Activated CD4-positive, alpha-beta T cell treated with anti-CD3 and anti-CD28 coated beads, Interleukin-2, amount 10 ng/mL, durations not matched to agents 7 days and 5 days (primary cell): ENCODE measurements around the gene ISG15. TPM values are rescaled to one million over a fixed set of nuclear protein-coding genes. Genes with fewer than 3 reads are reported as not detected.

Source experiments
- CTCF ChIA-PET: fragments of 350-600 bp; sonication (Branson Sonifier 250); formaldehyde crosslinking; loops from one replicate; lab custom pipeline; 2021; ENCODE audit warnings: antibody characterized with exemption; lab: Charles Lee
- POLR2A ChIA-PET: fragments of 350-600 bp; sonication (Branson Sonifier 250); formaldehyde crosslinking; loops from one replicate; lab custom pipeline; 2021; ENCODE audit warnings: antibody characterized with exemption; lab: Charles Lee
- DNase-seq: peaks from one replicate; pipeline ENCODE4 v3.0.0-alpha.2; 2020
- H3K27ac Mint-ChIP-seq: one replicate; pipeline ENCODE4 v1.8.0; 2021; ENCODE audit warnings: mild to moderate bottlenecking, moderate library complexity, mixed read lengths
- H3K27me3 Mint-ChIP-seq: one replicate; pipeline ENCODE4 v1.8.0; 2021; ENCODE audit warnings: mixed read lengths
- H3K36me3 Mint-ChIP-seq: one replicate; pipeline ENCODE4 v1.8.0; 2021; ENCODE audit warnings: low read depth, mixed read lengths
- H3K4me1 Mint-ChIP-seq: one replicate; pipeline ENCODE4 v1.8.0; 2021; ENCODE audit warnings: mixed read lengths
- H3K4me3 Mint-ChIP-seq: one replicate; pipeline ENCODE4 v1.8.0; 2021; ENCODE audit warnings: mild to moderate bottlenecking, moderate library complexity, mixed read lengths
- H3K9me3 Mint-ChIP-seq: one replicate; pipeline ENCODE4 v1.8.0; 2021; ENCODE audit warnings: mixed read lengths
- total RNA-seq, 2 experiments: library from RNA; stranded (reverse); gene quantifications; one replicate each; pipeline ENCODE4 v1.2.3, GENCODE V29; 2021

Gene ISG15
- total RNA-seq: 100 to 1,000 TPM; 237 to 332 TPM

GRCh38 chr1:1013105-1013921 lies at the start of gene ISG15:
Gene ISG15, plus strand, starts transcription at chr1:1013497. Its CDS starts 77 bp downstream, at chr1:1013574.
- peaks cover 5% of the 10 kb centered on the region for H3K9me3 Mint-ChIP-seq
- H3K4me1 Mint-ChIP-seq: peaks cover 45% of the 10 kb centered on the region
- peak within 1 kb of the TSS; percentile 94 for H3K27ac Mint-ChIP-seq
- H3K36me3 Mint-ChIP-seq: peaks cover 40% of the 10 kb centered on the region
- peak within 1 kb of the TSS; percentile 94 for H3K4me3 Mint-ChIP-seq
- peaks cover 2% of the 10 kb centered on the region for H3K27me3 Mint-ChIP-seq
- peak; percentile 93 for DNase-seq
- ChIA-PET CTCF (interaction anchor here (1.0 to 8.5 kb wide), 9 partner anchors 11 to 358 kb away, joined by 3 to 67 read pairs (median 3); partner anchors contain the start of gene HES4), POLR2A (no interaction called here)

GRCh38 chr1:963746-964525 lies 49.4 kb upstream of the ISG15 start:
- DNase-seq: no peak
- H3K27me3 Mint-ChIP-seq: peaks cover 3% of the 10 kb centered on the region
- ChIA-PET CTCF (interaction anchor here (1.2 kb wide), 1 partner anchor 8 kb away, joined by 3 read pairs; no protein-coding TSS in a partner anchor), POLR2A (no interaction called here)
- H3K36me3 Mint-ChIP-seq: peaks cover 3% of the 10 kb centered on the region
- no peak overlapping the region for H3K27ac Mint-ChIP-seq
- H3K4me3 Mint-ChIP-seq: no peak overlapping the region
- H3K9me3 Mint-ChIP-seq: no peaks in the 10 kb centered on the region
- H3K4me1 Mint-ChIP-seq: peaks cover 21% of the 10 kb centered on the region

- no peak overlapping the region for H3K4me3 Mint-ChIP-seq
- CTCF ChIA-PET: no interaction called here
These were observed 48.4 kb upstream of the ISG15 start for GRCh38 chr1:964691-965525.

GRCh38 chr1:965526-966134 lies 47.7 kb upstream of the ISG15 start:
- Mint-ChIP-seq H3K36me3 (peaks cover 3% of the 10 kb centered on the region), H3K27me3 (peaks cover 11% of the 10 kb centered on the region)
- POLR2A ChIA-PET: no interaction called here

More at GRCh38 chr1:964691-965525, 48.4 kb upstream of the ISG15 start:
- Mint-ChIP-seq H3K27me3 (peaks cover 11% of the 10 kb centered on the region), H3K9me3 (peaks cover 3% of the 10 kb centered on the region), H3K4me1 (peaks cover 21% of the 10 kb centered on the region), H3K36me3 (peaks cover 3% of the 10 kb centered on the region), H3K27ac (no peak overlapping the region)
- POLR2A ChIA-PET: no interaction called here
- DNase-seq: no peak

GRCh38 chr1:966135-966703 lies 47.1 kb upstream of the ISG15 start, which contains the start of gene PLEKHN1:
Gene PLEKHN1, plus strand, starts transcription at chr1:966482. Its CDS starts 50 bp downstream, at chr1:966532.
- peaks cover 3% of the 10 kb centered on the region for H3K9me3 Mint-ChIP-seq
- ChIA-PET CTCF (interaction anchor here (0.6 to 0.9 kb wide), 2 partner anchors 17 to 59 kb away, joined by 3 read pairs; no protein-coding TSS in a partner anchor), POLR2A (no interaction called here)
- peak within 1 kb of the TSS; percentile 79 for H3K27ac Mint-ChIP-seq
- peaks cover 3% of the 10 kb centered on the region for H3K36me3 Mint-ChIP-seq
- peaks cover 11% of the 10 kb centered on the region for H3K27me3 Mint-ChIP-seq
- no peak for DNase-seq
- H3K4me3 Mint-ChIP-seq: peak within 1 kb of the TSS; percentile 76
- H3K4me1 Mint-ChIP-seq: peaks cover 17% of the 10 kb centered on the region

More at GRCh38 chr1:965526-966134, 47.7 kb upstream of the ISG15 start:
- H3K4me3 Mint-ChIP-seq: peak overlapping the region; percentile 38
- CTCF ChIA-PET: no interaction called here
- peaks cover 3% of the 10 kb centered on the region for H3K9me3 Mint-ChIP-seq
- no peak overlapping the region for H3K27ac Mint-ChIP-seq
- DNase-seq: no peak
- H3K4me1 Mint-ChIP-seq: peaks cover 17% of the 10 kb centered on the region

- H3K27me3 Mint-ChIP-seq: peaks cover 11% of the 10 kb centered on the region
- DNase-seq: peak; percentile 83
- peak overlapping the region; percentile 76 for H3K4me3 Mint-ChIP-seq
- peaks cover 13% of the 10 kb centered on the region for H3K4me1 Mint-ChIP-seq
- H3K9me3 Mint-ChIP-seq: peaks cover 3% of the 10 kb centered on the region
- H3K36me3 Mint-ChIP-seq: peaks cover 3% of the 10 kb centered on the region
- ChIA-PET CTCF (interaction anchor here (0.6 to 1.7 kb wide), 4 partner anchors 10 to 59 kb away, joined by 3 to 8 read pairs (median 3); partner anchors contain the start of gene PERM1), POLR2A (no interaction called here)
- peak overlapping the region; percentile 79 for H3K27ac Mint-ChIP-seq
These were observed 46.5 kb upstream of the ISG15 start for GRCh38 chr1:966704-967300.

GRCh38 chr1:967466-968343 lies 45.6 kb upstream of the ISG15 start:
- POLR2A ChIA-PET: no interaction called here
- H3K36me3 Mint-ChIP-seq: no peaks in the 10 kb centered on the region

GRCh38 chr1:969260-969855 lies 43.9 kb upstream of the ISG15 start:
- ChIA-PET POLR2A (no interaction called here), CTCF (interaction anchor here (0.5 kb wide), 1 partner anchor 54 kb away, joined by 3 read pairs; no protein-coding TSS in a partner anchor)
- Mint-ChIP-seq H3K9me3 (peaks cover 3% of the 10 kb centered on the region), H3K27me3 (peaks cover 11% of the 10 kb centered on the region), H3K4me1 (peaks cover 10% of the 10 kb centered on the region), H3K27ac (no peak overlapping the region), H3K36me3 (no peaks in the 10 kb centered on the region), H3K4me3 (no peak overlapping the region)
- DNase-seq: no peak

More at GRCh38 chr1:967466-968343, 45.6 kb upstream of the ISG15 start:
- Mint-ChIP-seq H3K4me1 (peaks cover 10% of the 10 kb centered on the region), H3K9me3 (peaks cover 3% of the 10 kb centered on the region), H3K4me3 (no peak overlapping the region), H3K27ac (no peak overlapping the region), H3K27me3 (peaks cover 11% of the 10 kb centered on the region)
- CTCF ChIA-PET: interaction anchor here (1.1 to 1.7 kb wide), 3 partner anchors 9 to 25 kb away, joined by 3 to 8 read pairs (median 3); partner anchors contain the start of gene PERM1
- DNase-seq: no peak

GRCh38 chr1:970242-970972 lies 42.9 kb upstream of the ISG15 start:
- ChIA-PET POLR2A (no interaction called here), CTCF (interaction anchor here (0.8 kb wide), 1 partner anchor 66 kb away, joined by 3 read pairs; no protein-coding TSS in a partner anchor)
- DNase-seq: no peak
- peaks cover 3% of the 10 kb centered on the region for H3K9me3 Mint-ChIP-seq
- H3K27ac Mint-ChIP-seq: no peak overlapping the region
- no peaks in the 10 kb centered on the region for H3K36me3 Mint-ChIP-seq
- H3K4me1 Mint-ChIP-seq: peaks cover 10% of the 10 kb centered on the region
- no peak overlapping the region for H3K4me3 Mint-ChIP-seq
- peaks cover 11% of the 10 kb centered on the region for H3K27me3 Mint-ChIP-seq
